HepG2 (cell line): ENCODE data around the gene C2orf49. TPM values are rescaled to one million over a fixed set of nuclear protein-coding genes. Genes with fewer than 3 reads are reported as not detected.

ENCODE experiments used
- AHDC1 ChIP-seq: sonication (generic); formaldehyde crosslinking; IDR thresholded peaks from 2 replicates; pipeline ENCODE4 v1.5.1; 2020; ENCODE audit warnings: mild to moderate bottlenecking, missing genetic modification reagents, borderline replicate concordance
- ETS1 ChIP-seq: sonication (generic); formaldehyde crosslinking; IDR thresholded peaks from 2 replicates; pipeline ENCODE4 v1.4.0; 2020; ENCODE audit warnings: missing genetic modification reagents
- FOXK2 ChIP-seq: fragments of 450-650 bp; IDR thresholded peaks from 2 replicates; pipeline ENCODE4 v1.6.1; 2016
- FOXP4 ChIP-seq: sonication (generic); formaldehyde crosslinking; IDR thresholded peaks from 2 replicates; pipeline ENCODE4 v1.4.0; 2020; ENCODE audit warnings: missing genetic modification reagents
- HCFC1 ChIP-seq: fragments of 150-350 bp; IDR thresholded peaks from 2 replicates; pipeline ENCODE4 v1.6.1; 2014; ENCODE audit warnings: low read depth, low read length
- IKZF4 ChIP-seq: sonication (generic); formaldehyde crosslinking; IDR thresholded peaks from 2 replicates; pipeline ENCODE4 v1.5.1; 2020; ENCODE audit warnings: borderline replicate concordance, mild to moderate bottlenecking, low read depth, missing genetic modification reagents; ENCODE audit errors: not compliant biosample characterization
- NFYB ChIP-seq: sonication (generic); formaldehyde crosslinking; IDR thresholded peaks from 2 replicates; pipeline ENCODE4 v1.4.0; 2020; ENCODE audit warnings: missing genetic modification reagents
- PRDM15 ChIP-seq: sonication (generic); formaldehyde crosslinking; IDR thresholded peaks from 2 replicates; pipeline ENCODE4 v1.4.0; 2020; ENCODE audit warnings: missing genetic modification reagents
- RBAK ChIP-seq: sonication (generic); formaldehyde crosslinking; IDR thresholded peaks from 2 replicates; pipeline ENCODE4 v1.5.1; 2020; ENCODE audit warnings: mild to moderate bottlenecking, missing genetic modification reagents
- SNAPC2 ChIP-seq: sonication (generic); formaldehyde crosslinking; IDR thresholded peaks from 2 replicates; pipeline ENCODE4 v1.8.1; 2022; ENCODE audit warnings: mild to moderate bottlenecking, missing genetic modification reagents
- TCF7L2 ChIP-seq: IDR thresholded peaks from 2 replicates; pipeline ENCODE4 v1.6.1; 2011; ENCODE audit warnings: mild to moderate bottlenecking, low read depth, low read length, moderate library complexity
- ZNF160 ChIP-seq: sonication (generic); formaldehyde crosslinking; IDR thresholded peaks from 2 replicates; pipeline ENCODE4 v1.8.0; 2022; ENCODE audit warnings: mild to moderate bottlenecking, inconsistent platforms, missing genetic modification reagents
- ZNF547 ChIP-seq: sonication (generic); formaldehyde crosslinking; IDR thresholded peaks from 2 replicates; pipeline ENCODE4 v1.5.1; 2020; ENCODE audit warnings: mild to moderate bottlenecking, missing genetic modification reagents
- ZNF605 ChIP-seq: sonication (generic); formaldehyde crosslinking; IDR thresholded peaks from 2 replicates; pipeline ENCODE4 v1.8.0; 2022; ENCODE audit warnings: mild to moderate bottlenecking, missing genetic modification reagents
- polyA plus RNA-seq, 8 experiments: library from polyadenylated mRNA; depleted of rRNA in 3 of 8; stranded (reverse) in 7 of 8; unstranded in 1 of 8; fragments of >200 nt; fragmentation: Illumina TruSeq in 4 of 8; extraction: Trizol in 4 of 8; gene quantifications; 2 replicates each; pipeline versions ENCODE4 v1.2.1 to v1.2.3, GENCODE V29; 2011 to 2016; ENCODE audit warnings: low read depth in 4 of 8, missing spikeins in 1 of 8, mixed read lengths in 1 of 8; ENCODE audit not compliant: insufficient read depth in 1 of 8
- total RNA-seq, 5 experiments: library from RNA; depleted of rRNA; stranded (reverse); fragments of >200 nt; fragmentation: Illumina TruSeq; extraction: Trizol; gene quantifications; 2 replicates each; pipeline ENCODE4 v1.2.3, GENCODE V29; 2016; ENCODE audit warnings: low read depth in 1 of 5

The C2orf49 gene
- total and polyA plus RNA-seq, 2 of the 13 experiments (the other 11 are each of a cell fraction or from before 2014, with no cell fraction given) = 24.7 to 28.8 TPM

- TF ChIP-seq AHDC1 (CRISPR knock-in tag) (no peak), FOXK2 (peak; percentile 62), ZNF160 (CRISPR knock-in tag) (no peak), FOXP4 (CRISPR knock-in tag) (peak; percentile 40; the same call in 1 of the 2 replicates), HCFC1 (peak; percentile 68), ZNF547 (CRISPR knock-in tag) (peak; percentile 91), ZNF605 (peak; percentile 97), SNAPC2 (CRISPR knock-in tag) (peak; percentile 76; the same call in 1 of the 2 replicates), PRDM15 (CRISPR knock-in tag) (no peak), NFYB (CRISPR knock-in tag) (peak; percentile 28; the same call in 1 of the 2 replicates), RBAK (CRISPR knock-in tag) (no peak), TCF7L2 (no peak), ETS1 (no peak), IKZF4 (CRISPR knock-in tag) (peak; percentile 86)
These were observed at the start of gene C2orf49 (continued) for GRCh38 chr2:105337122-105338019.
